Large intestine (tissue), 3 donors: Measurements from ENCODE around the gene SELENOS. TPM values are rescaled to one million over a fixed set of nuclear protein-coding genes. Genes with fewer than 3 reads are reported as not detected.

ENCODE experiments used
- DNase-seq, 2 donors: peaks; one replicate each; pipeline versions ENCODE4 v3.0.0 to v3.0.0-alpha.2; 2013
- H3K27ac ChIP-seq: one replicate; pipeline ENCODE4 v1.5.1; 2013; ENCODE audit warnings: low read length
- H3K27me3 ChIP-seq: 2 replicates; pipeline ENCODE4 v1.6.1; 2013; ENCODE audit warnings: low read length; ENCODE audit not compliant: control insufficient read depth, insufficient read depth
- H3K36me3 ChIP-seq: 2 replicates; pipeline ENCODE4 v1.6.1; 2013; ENCODE audit warnings: low read length; ENCODE audit not compliant: control insufficient read depth, insufficient read depth
- H3K4me1 ChIP-seq: one replicate; pipeline ENCODE4 v1.6.1; 2013; ENCODE audit warnings: low read length; ENCODE audit not compliant: control insufficient read depth, insufficient read depth
- H3K4me3 ChIP-seq: one replicate; pipeline ENCODE4 v1.5.1; 2013; ENCODE audit warnings: low read length
- H3K9me3 ChIP-seq: one replicate; pipeline ENCODE4 v1.6.1; 2013; ENCODE audit warnings: mild to moderate bottlenecking, low read depth, low read length, moderate library complexity; ENCODE audit not compliant: control insufficient read depth
- WGBS: methylation state at CpG from one replicate; pipeline ENCODE4 v1.1.5; 2013; ENCODE audit warnings: low lambda C conversion rate; ENCODE audit not compliant: insufficient coverage; 5-methylcytosine and 5-hydroxymethylcytosine counted together
- polyA plus RNA-seq: library from polyadenylated mRNA; unstranded; fragments of 120-200 nt; gene quantifications from one replicate; pipeline ENCODE4 v1.2.1, GENCODE V29; 2013

Gene SELENOS
- polyA plus RNA-seq, 1 donor = 83.5 TPM

GRCh38 chr15:101277943-101278564 is 769 bp upstream of the SELENOS start:
- Histone ChIP-seq H3K4me3 (peak overlapping the region; percentile 36), H3K36me3 (peaks cover 48% of the 10 kb centered on the region), H3K27me3 (no peaks in the 10 kb centered on the region), H3K9me3 (no peaks in the 10 kb centered on the region), H3K27ac (peak overlapping the region; percentile 44), H3K4me1 (peaks cover 30% of the 10 kb centered on the region)
- no CpG with 5 or more reads among the region's 12 CpGs for WGBS
- no peak for DNase-seq

DNA sequence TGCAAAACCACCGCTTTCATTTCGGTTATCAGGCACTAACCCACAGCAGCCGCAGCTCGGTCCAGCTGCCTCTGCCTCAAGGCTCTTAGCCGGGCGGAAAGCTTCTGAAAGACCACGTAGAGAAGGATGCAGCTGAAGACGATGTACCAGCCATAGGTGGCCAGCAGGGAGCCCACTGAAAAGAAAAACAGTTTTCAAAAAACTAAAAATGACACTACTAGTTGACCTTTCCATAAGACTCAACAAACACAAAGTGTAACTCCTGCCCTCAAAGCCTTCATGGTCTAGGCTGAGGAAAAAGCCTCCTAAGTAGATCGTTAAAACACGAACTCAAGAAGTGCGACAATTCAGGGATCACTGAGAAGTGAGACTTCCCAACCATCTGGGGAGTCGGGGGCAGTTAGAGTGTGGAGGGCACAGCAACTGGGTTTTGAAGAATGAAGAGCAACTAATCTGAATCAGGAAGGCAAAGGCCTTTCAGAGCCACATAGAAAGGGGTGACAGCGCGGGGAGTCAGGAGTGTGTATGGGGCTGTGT is 716 bp downstream of the SELENOS start:
- no peaks in the 10 kb centered on the region for H3K9me3 ChIP-seq
- no peaks in the 10 kb centered on the region for H3K27me3 ChIP-seq
- DNase-seq = no peak
- WGBS = no CpG with 5 or more reads among the region's 14 CpGs
- H3K27ac ChIP-seq = peak overlapping the region; percentile 90
- peak overlapping the region; percentile 82 for H3K4me3 ChIP-seq
- H3K36me3 ChIP-seq = peaks cover 46% of the 10 kb centered on the region
- peaks cover 30% of the 10 kb centered on the region for H3K4me1 ChIP-seq

GRCh38 chr15:101275018-101275417 is 2.3 kb downstream of the SELENOS start:
- Histone ChIP-seq H3K36me3 (peaks cover 50% of the 10 kb centered on the region), H3K27ac (no peak overlapping the region), H3K4me1 (peaks cover 19% of the 10 kb centered on the region), H3K4me3 (no peak overlapping the region), H3K9me3 (no peaks in the 10 kb centered on the region), H3K27me3 (no peaks in the 10 kb centered on the region)
- WGBS = 100% methylated on average over 3 of the region's 5 CpGs
- no peak for DNase-seq

- Histone ChIP-seq H3K27ac (no peak overlapping the region), H3K36me3 (peaks cover 63% of the 10 kb centered on the region), H3K9me3 (no peaks in the 10 kb centered on the region), H3K4me3 (no peak overlapping the region), H3K4me1 (peaks cover 7% of the 10 kb centered on the region), H3K27me3 (no peaks in the 10 kb centered on the region)
- no CpG with 5 or more reads among the region's 5 CpGs for WGBS
- no peak for DNase-seq
These were observed 3.8 kb downstream of the SELENOS start for GRCh38 chr15:101273534-101273933.

GRCh38 chr15:101272584-101272983 is 4.7 kb downstream of the SELENOS start:
- no peak overlapping the region for H3K4me3 ChIP-seq
- DNase-seq = no peak
- no peaks in the 10 kb centered on the region for H3K9me3 ChIP-seq
- 100% methylated on average over 1 of the region's 9 CpGs for WGBS
- H3K27me3 ChIP-seq = no peaks in the 10 kb centered on the region
- peaks cover 63% of the 10 kb centered on the region for H3K36me3 ChIP-seq
- no peaks in the 10 kb centered on the region for H3K4me1 ChIP-seq
- no peak overlapping the region for H3K27ac ChIP-seq

GRCh38 chr15:101269479-101270223 is 7.6 kb downstream of the SELENOS start:
- no peaks in the 10 kb centered on the region for H3K27me3 ChIP-seq
- peaks cover 4% of the 10 kb centered on the region for H3K4me1 ChIP-seq
- H3K27ac ChIP-seq = no peak overlapping the region
- peaks cover 55% of the 10 kb centered on the region for H3K36me3 ChIP-seq
- H3K4me3 ChIP-seq = no peak overlapping the region
- WGBS = no CpG with 5 or more reads among the region's 16 CpGs
- no peak for DNase-seq
- no peaks in the 10 kb centered on the region for H3K9me3 ChIP-seq

DNA sequence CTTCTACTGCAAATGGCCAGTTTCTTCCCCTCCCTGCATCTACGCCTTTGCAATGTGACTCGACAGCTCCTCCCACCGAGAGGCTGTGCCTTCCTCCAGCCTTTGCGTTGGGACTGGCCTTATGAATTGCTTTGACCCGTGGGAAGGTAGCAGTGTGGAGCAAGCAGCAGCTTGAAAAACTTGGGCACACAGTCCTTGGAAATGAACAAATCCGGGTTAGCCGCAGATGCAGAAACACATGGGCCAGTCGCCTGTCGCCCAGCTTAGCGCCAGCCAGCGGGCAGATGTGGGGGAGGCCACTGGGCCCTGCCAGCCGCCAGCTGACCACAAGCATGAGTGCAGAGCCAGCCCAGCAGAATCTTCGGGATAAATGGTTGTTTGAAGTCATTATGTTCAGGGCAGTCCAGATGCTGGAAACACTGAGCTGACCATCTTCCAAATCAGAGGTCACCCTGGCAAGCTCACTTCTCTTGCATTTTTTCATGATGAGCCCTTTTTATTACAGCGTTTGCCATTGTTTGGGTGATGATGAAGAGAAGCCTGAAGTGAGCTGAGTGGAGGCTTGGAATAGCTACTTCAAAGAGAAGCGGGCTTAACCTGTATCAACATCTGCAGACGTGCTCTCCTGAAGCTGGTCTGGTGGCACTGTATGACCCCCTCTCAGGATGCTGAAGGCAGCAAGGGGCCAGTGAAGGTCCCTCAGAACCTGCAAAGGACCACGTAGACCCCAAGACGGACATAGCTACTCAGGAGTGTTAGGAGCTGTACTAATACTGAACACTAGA is 9.8 kb downstream of the SELENOS start:
- no peaks in the 10 kb centered on the region for H3K9me3 ChIP-seq
- no peaks in the 10 kb centered on the region for H3K27me3 ChIP-seq
- no peak overlapping the region for H3K27ac ChIP-seq
- peaks cover 4% of the 10 kb centered on the region for H3K4me1 ChIP-seq
- H3K4me3 ChIP-seq = no peak overlapping the region
- WGBS = no CpG with 5 or more reads among the region's 18 CpGs
- no peak for DNase-seq
- H3K36me3 ChIP-seq = peaks cover 35% of the 10 kb centered on the region

DNA sequence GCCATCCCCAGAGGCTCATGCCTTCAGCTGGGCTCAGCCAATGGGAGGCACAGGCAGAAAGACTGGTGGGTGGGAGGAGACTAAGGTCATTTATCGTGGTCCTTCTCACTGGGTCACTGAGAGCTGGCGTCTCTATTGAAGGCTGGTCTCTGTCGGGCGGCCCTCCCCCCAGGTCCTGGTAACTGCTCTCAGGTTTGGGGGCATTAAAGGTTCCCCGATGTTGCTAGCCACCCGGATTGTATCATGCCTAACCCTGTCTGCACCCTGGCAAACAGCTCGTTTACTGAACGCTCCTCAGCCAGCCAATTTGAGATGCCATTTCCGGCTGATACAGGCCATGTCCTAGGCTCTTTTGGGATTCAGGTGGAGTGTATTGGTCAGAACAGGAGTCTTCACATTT is 10.5 kb downstream of the SELENOS start:
- H3K9me3 ChIP-seq = no peaks in the 10 kb centered on the region
- no peak overlapping the region for H3K4me3 ChIP-seq
- H3K36me3 ChIP-seq = peaks cover 28% of the 10 kb centered on the region
- H3K27ac ChIP-seq = no peak overlapping the region
- no peaks in the 10 kb centered on the region for H3K27me3 ChIP-seq
- peaks cover 4% of the 10 kb centered on the region for H3K4me1 ChIP-seq
- no CpG with 5 or more reads among the region's 9 CpGs for WGBS
- no peak for DNase-seq

DNA sequence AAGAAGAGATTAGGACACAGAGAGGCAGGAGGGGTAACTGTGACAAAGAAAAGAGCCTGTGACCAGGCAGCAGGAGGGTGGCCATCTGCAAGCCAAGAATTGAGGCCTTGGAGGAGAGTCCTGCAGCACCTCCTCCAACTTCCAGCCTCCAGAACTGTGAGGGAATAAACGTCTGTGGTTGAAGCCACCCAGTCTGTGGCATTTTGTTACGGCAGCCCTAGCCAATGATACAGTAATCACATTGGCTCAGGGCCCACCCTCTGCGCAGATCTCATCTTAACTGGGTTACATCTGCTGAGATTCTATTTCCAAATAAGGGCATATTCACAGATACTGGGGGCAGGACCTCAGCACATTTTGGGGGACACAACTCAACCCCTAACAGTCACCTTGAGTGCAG is 11.3 kb downstream of the SELENOS start:
- H3K27me3 ChIP-seq = no peaks in the 10 kb centered on the region
- H3K4me1 ChIP-seq = peaks cover 4% of the 10 kb centered on the region
- H3K36me3 ChIP-seq = peaks cover 21% of the 10 kb centered on the region
- no peaks in the 10 kb centered on the region for H3K9me3 ChIP-seq
- H3K4me3 ChIP-seq = no peak overlapping the region
- DNase-seq = no peak
- WGBS = no CpG with 5 or more reads among the region's 3 CpGs
- no peak overlapping the region for H3K27ac ChIP-seq

DNA sequence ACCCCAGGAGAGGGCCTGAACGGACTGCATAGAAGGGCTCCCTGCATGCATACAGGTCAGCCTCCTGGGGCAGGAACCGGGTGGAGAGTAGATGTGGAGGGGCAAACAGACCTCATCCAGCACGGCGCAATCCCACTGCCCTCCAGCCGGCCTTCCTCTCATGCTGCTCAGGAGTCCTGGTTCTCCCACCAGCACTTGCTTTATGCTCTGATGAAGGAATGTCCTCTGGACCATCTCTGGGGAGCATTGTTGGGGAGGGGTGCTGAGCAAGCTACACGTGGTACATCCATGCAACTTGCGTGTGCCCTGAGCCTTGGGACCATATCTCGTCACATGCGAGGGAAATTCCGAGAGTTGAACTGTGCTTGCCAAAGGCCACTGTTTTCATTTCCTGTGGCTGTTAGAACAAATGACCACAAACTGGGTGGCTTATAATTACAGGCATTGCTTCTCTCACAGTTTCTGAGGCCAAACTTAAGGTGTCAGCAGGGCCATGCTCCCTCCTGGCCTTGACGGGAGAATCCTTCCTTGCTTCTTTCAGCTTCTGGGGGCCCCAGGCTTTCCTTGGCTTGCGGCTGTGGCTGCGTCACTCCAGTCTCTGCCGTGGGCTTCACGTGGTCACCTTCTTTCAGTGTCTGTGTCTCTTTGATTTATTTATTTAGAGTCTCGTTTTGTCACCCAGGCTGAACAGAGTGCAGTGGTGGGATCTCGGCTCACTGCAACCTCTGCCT is 12.2 kb downstream of the SELENOS start:
- H3K4me1 ChIP-seq = peaks cover 4% of the 10 kb centered on the region
- no peaks in the 10 kb centered on the region for H3K9me3 ChIP-seq
- peaks cover 14% of the 10 kb centered on the region for H3K36me3 ChIP-seq
- no peak overlapping the region for H3K27ac ChIP-seq
- H3K27me3 ChIP-seq = no peaks in the 10 kb centered on the region
- no peak for DNase-seq
- WGBS = 100% methylated on average over 1 of the region's 17 CpGs
- H3K4me3 ChIP-seq = no peak overlapping the region
